Keratinocyte (primary cell): Measurements from ENCODE around the gene FHL1.

Experiments
- EZH2 ChIP-seq: IDR thresholded peaks from one replicate; pipeline ENCODE4 v1.6.1; 2012; ENCODE audit warnings: inconsistent platforms, mild to moderate bottlenecking, low read length, moderate library complexity
- TF ChIP-seq, protein P1 (sequence below), 3 experiments: IDR thresholded peaks in 1 of 3; conservative IDR thresholded peaks in 1 of 3; optimal IDR thresholded peaks in 1 of 3; 2 replicates in 2 of 3; 3 replicates in 1 of 3; pipeline versions ENCODE3 to v1.5.1; 2011; ENCODE audit warnings: low read length in 3 of 3, mild to moderate bottlenecking in 3 of 3, moderate library complexity in 2 of 3, control low read depth in 1 of 3, inconsistent platforms in 1 of 3; ENCODE audit not compliant: insufficient read depth in 2 of 3; ENCODE audit errors: extremely low read depth in 1 of 3

DNA sequence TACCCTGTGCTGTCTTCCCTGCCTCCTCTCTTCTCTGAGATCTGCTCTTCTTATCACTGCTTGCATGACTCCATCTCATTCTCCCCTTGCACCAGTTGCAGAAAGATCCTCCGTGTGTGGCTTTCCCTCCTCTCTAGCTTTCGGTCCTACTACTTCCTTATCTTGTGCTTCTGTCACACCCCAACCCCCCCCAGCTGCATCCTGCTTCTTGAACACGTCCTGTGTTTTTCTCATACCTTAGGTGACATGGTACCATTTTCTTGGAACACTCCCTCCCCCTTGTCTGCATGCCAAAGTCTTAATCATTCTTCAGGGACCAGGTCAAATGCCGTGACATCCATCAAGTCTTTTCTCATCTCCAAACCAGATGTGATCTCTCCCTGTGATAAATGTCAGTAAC is 46.4 kb downstream of the FHL1 start:
- TF ChIP-seq, protein P1, sequence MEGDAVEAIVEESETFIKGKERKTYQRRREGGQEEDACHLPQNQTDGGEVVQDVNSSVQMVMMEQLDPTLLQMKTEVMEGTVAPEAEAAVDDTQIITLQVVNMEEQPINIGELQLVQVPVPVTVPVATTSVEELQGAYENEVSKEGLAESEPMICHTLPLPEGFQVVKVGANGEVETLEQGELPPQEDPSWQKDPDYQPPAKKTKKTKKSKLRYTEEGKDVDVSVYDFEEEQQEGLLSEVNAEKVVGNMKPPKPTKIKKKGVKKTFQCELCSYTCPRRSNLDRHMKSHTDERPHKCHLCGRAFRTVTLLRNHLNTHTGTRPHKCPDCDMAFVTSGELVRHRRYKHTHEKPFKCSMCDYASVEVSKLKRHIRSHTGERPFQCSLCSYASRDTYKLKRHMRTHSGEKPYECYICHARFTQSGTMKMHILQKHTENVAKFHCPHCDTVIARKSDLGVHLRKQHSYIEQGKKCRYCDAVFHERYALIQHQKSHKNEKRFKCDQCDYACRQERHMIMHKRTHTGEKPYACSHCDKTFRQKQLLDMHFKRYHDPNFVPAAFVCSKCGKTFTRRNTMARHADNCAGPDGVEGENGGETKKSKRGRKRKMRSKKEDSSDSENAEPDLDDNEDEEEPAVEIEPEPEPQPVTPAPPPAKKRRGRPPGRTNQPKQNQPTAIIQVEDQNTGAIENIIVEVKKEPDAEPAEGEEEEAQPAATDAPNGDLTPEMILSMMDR (optimal IDR thresholded peaks at IDR 0.05 in 1 of 3, IDR thresholded peaks at IDR 0.05 in 1 of 3, conservative IDR thresholded peaks at IDR 0.05 in 1 of 3; ENCODE audit: extremely low read depth in 1 of 3, insufficient read depth in 2 of 3, low read length in 3 of 3), result no peak
- no peak for TF ChIP-seq EZH2
